ENCODE results near the gene DOCK10. TPM values are rescaled to one million over a fixed set of nuclear protein-coding genes. Genes with fewer than 3 reads are reported as not detected.
A peak's percentile ranks its signal among the peaks of the same experiment; 100 is the strongest.

DOCK10 gene
- total RNA-seq, 2 experiments from 2014 or later, result 123 to 137 TPM

- no peaks in the 10 kb centered on the region for H3K4me1 Mint-ChIP-seq (ENCODE audit: low read depth)
- DNase-seq, result no peak
- H3K36me3 Mint-ChIP-seq (ENCODE audit: low read depth), result peaks cover 32% of the 10 kb centered on the region
- H3K4me3 Mint-ChIP-seq, result no peak overlapping the region
- CTCF ChIA-PET, result interaction anchor here (1.1 kb wide), 1 partner anchor 21 kb away, joined by 3 read pairs; no protein-coding TSS in a partner anchor
- intact Hi-C loops (cut with micrococcal nuclease), result no loop called here
- peak overlapping the region; percentile 36 for H3K27ac Mint-ChIP-seq
- H3K9me3 Mint-ChIP-seq, result no peaks in the 10 kb centered on the region
- H3K27me3 Mint-ChIP-seq (ENCODE audit: low read depth), result no peaks in the 10 kb centered on the region
Measured at GRCh38 chr2:224860786-224861185, 181.5 kb downstream of the DOCK10 start.

GRCh38 chr2:224851811-224852210, 190.5 kb downstream of the DOCK10 start:
- CTCF ChIA-PET, result interaction anchor here (0.6 kb wide), 1 partner anchor 71 kb away, joined by 3 read pairs; no protein-coding TSS in a partner anchor
- H3K4me1 Mint-ChIP-seq (ENCODE audit: low read depth), result peaks cover 13% of the 10 kb centered on the region
- no peak overlapping the region for H3K4me3 Mint-ChIP-seq
- DNase-seq, result no peak
- intact Hi-C loops (cut with micrococcal nuclease), result no loop called here
- H3K27ac Mint-ChIP-seq, result no peak overlapping the region
- no peaks in the 10 kb centered on the region for H3K9me3 Mint-ChIP-seq
- H3K27me3 Mint-ChIP-seq (ENCODE audit: low read depth), result no peaks in the 10 kb centered on the region
- H3K36me3 Mint-ChIP-seq (ENCODE audit: low read depth), result peaks cover 50% of the 10 kb centered on the region

- peaks cover 13% of the 10 kb centered on the region for H3K4me1 Mint-ChIP-seq (ENCODE audit: low read depth)
- no peak for DNase-seq
- H3K27ac Mint-ChIP-seq, result no peak overlapping the region
- peaks cover 59% of the 10 kb centered on the region for H3K36me3 Mint-ChIP-seq (ENCODE audit: low read depth)
- H3K27me3 Mint-ChIP-seq (ENCODE audit: low read depth), result no peaks in the 10 kb centered on the region
- H3K9me3 Mint-ChIP-seq, result no peaks in the 10 kb centered on the region
- no peak overlapping the region for H3K4me3 Mint-ChIP-seq
- CTCF ChIA-PET, result no interaction called here
- intact Hi-C loops (cut with micrococcal nuclease), result no loop called here
Measured at GRCh38 chr2:224850081-224850480, 192.2 kb downstream of the DOCK10 start.

GRCh38 chr2:224849264-224849663, 193.0 kb downstream of the DOCK10 start:
- CTCF ChIA-PET, result interaction anchor here (1.0 kb wide), 1 partner anchor 46 kb away, joined by 3 read pairs; no protein-coding TSS in a partner anchor
- Mint-ChIP-seq H3K27ac (no peak overlapping the region), H3K9me3 (no peaks in the 10 kb centered on the region), H3K27me3 (ENCODE audit: low read depth) (no peaks in the 10 kb centered on the region), H3K4me1 (ENCODE audit: low read depth) (peaks cover 18% of the 10 kb centered on the region), H3K36me3 (ENCODE audit: low read depth) (peaks cover 63% of the 10 kb centered on the region), H3K4me3 (no peak overlapping the region)
- intact Hi-C loops (cut with micrococcal nuclease), result no loop called here
- no peak for DNase-seq

- no peaks in the 10 kb centered on the region for H3K27me3 Mint-ChIP-seq (ENCODE audit: low read depth)
- CTCF ChIA-PET, result interaction anchor here (0.9 kb wide), 1 partner anchor 154 kb away, joined by 3 read pairs; no protein-coding TSS in a partner anchor
- H3K36me3 Mint-ChIP-seq (ENCODE audit: low read depth), result peaks cover 66% of the 10 kb centered on the region
- intact Hi-C loops (cut with micrococcal nuclease), result no loop called here
- H3K27ac Mint-ChIP-seq, result no peak overlapping the region
- DNase-seq, result no peak
- H3K4me1 Mint-ChIP-seq (ENCODE audit: low read depth), result peaks cover 18% of the 10 kb centered on the region
- H3K9me3 Mint-ChIP-seq, result no peaks in the 10 kb centered on the region
- H3K4me3 Mint-ChIP-seq, result no peak overlapping the region
Measured at GRCh38 chr2:224847961-224848850, 194.1 kb downstream of the DOCK10 start.

GRCh38 chr2:224847381-224847780, 194.9 kb downstream of the DOCK10 start:
- CTCF ChIA-PET, result no interaction called here
- Mint-ChIP-seq H3K36me3 (ENCODE audit: low read depth) (peaks cover 73% of the 10 kb centered on the region), H3K9me3 (no peaks in the 10 kb centered on the region), H3K4me3 (no peak overlapping the region), H3K4me1 (ENCODE audit: low read depth) (peaks cover 18% of the 10 kb centered on the region), H3K27me3 (ENCODE audit: low read depth) (no peaks in the 10 kb centered on the region), H3K27ac (peak overlapping the region; percentile 7)
- intact Hi-C loops (cut with micrococcal nuclease), result no loop called here
- DNase-seq, result no peak

GRCh38 chr2:224846686-224847085, 195.6 kb downstream of the DOCK10 start:
- CTCF ChIA-PET, result interaction anchor here (0.6 kb wide), 1 partner anchor 511 kb away, joined by 3 read pairs; no protein-coding TSS in a partner anchor
- no peak for DNase-seq
- intact Hi-C loops (cut with micrococcal nuclease), result no loop called here
- peaks cover under 1% of the 10 kb centered on the region for H3K9me3 Mint-ChIP-seq
- H3K36me3 Mint-ChIP-seq (ENCODE audit: low read depth), result peaks cover 73% of the 10 kb centered on the region
- H3K27me3 Mint-ChIP-seq (ENCODE audit: low read depth), result no peaks in the 10 kb centered on the region
- H3K4me1 Mint-ChIP-seq (ENCODE audit: low read depth), result peaks cover 18% of the 10 kb centered on the region
- H3K4me3 Mint-ChIP-seq, result no peak overlapping the region
- no peak overlapping the region for H3K27ac Mint-ChIP-seq

GRCh38 chr2:224846161-224846560, 196.1 kb downstream of the DOCK10 start:
- no peaks in the 10 kb centered on the region for H3K27me3 Mint-ChIP-seq (ENCODE audit: low read depth)
- no peak overlapping the region for H3K27ac Mint-ChIP-seq
- H3K4me3 Mint-ChIP-seq, result no peak overlapping the region
- peaks cover 18% of the 10 kb centered on the region for H3K4me1 Mint-ChIP-seq (ENCODE audit: low read depth)
- H3K36me3 Mint-ChIP-seq (ENCODE audit: low read depth), result peaks cover 74% of the 10 kb centered on the region
- CTCF ChIA-PET, result interaction anchor here (0.6 kb wide), 1 partner anchor 511 kb away, joined by 3 read pairs; no protein-coding TSS in a partner anchor
- DNase-seq, result no peak
- intact Hi-C loops (cut with micrococcal nuclease), result no loop called here
- peaks cover 2% of the 10 kb centered on the region for H3K9me3 Mint-ChIP-seq

GRCh38 chr2:224843141-224843540, 199.1 kb downstream of the DOCK10 start:
- peaks cover 75% of the 10 kb centered on the region for H3K36me3 Mint-ChIP-seq (ENCODE audit: low read depth)
- intact Hi-C loops (cut with micrococcal nuclease), result no loop called here
- H3K9me3 Mint-ChIP-seq, result peaks cover 4% of the 10 kb centered on the region
- H3K4me3 Mint-ChIP-seq, result no peak overlapping the region
- H3K27me3 Mint-ChIP-seq (ENCODE audit: low read depth), result no peaks in the 10 kb centered on the region
- peaks cover 4% of the 10 kb centered on the region for H3K4me1 Mint-ChIP-seq (ENCODE audit: low read depth)
- CTCF ChIA-PET, result interaction anchor here (1.1 kb wide), 1 partner anchor 159 kb away, joined by 7 read pairs; no protein-coding TSS in a partner anchor
- H3K27ac Mint-ChIP-seq, result peak overlapping the region; percentile 60
- no peak for DNase-seq

GRCh38 chr2:224841910-224842309, 200.4 kb downstream of the DOCK10 start:
- intact Hi-C loops (cut with micrococcal nuclease), result no loop called here
- DNase-seq, result no peak
- Mint-ChIP-seq H3K4me3 (no peak overlapping the region), H3K27me3 (ENCODE audit: low read depth) (no peaks in the 10 kb centered on the region), H3K4me1 (ENCODE audit: low read depth) (peaks cover 7% of the 10 kb centered on the region), H3K36me3 (ENCODE audit: low read depth) (peaks cover 71% of the 10 kb centered on the region), H3K9me3 (peaks cover 4% of the 10 kb centered on the region), H3K27ac (no peak overlapping the region)
- CTCF ChIA-PET, result interaction anchor here (1.1 kb wide), 1 partner anchor 160 kb away, joined by 7 read pairs; no protein-coding TSS in a partner anchor

- Mint-ChIP-seq H3K36me3 (ENCODE audit: low read depth) (peaks cover 59% of the 10 kb centered on the region), H3K27me3 (ENCODE audit: low read depth) (no peaks in the 10 kb centered on the region), H3K4me3 (no peak overlapping the region), H3K4me1 (ENCODE audit: low read depth) (peaks cover 3% of the 10 kb centered on the region), H3K27ac (no peak overlapping the region), H3K9me3 (peaks cover 4% of the 10 kb centered on the region)
- CTCF ChIA-PET, result no interaction called here
- intact Hi-C loops (cut with micrococcal nuclease), result no loop called here
- DNase-seq, result no peak
Measured at GRCh38 chr2:224838335-224838734, 203.9 kb downstream of the DOCK10 start.

GRCh38 chr2:224837558-224837957, 204.7 kb downstream of the DOCK10 start:
- intact Hi-C loops (cut with micrococcal nuclease), result no loop called here
- peaks cover 57% of the 10 kb centered on the region for H3K36me3 Mint-ChIP-seq (ENCODE audit: low read depth)
- CTCF ChIA-PET, result no interaction called here
- peak; percentile 14 for DNase-seq
- H3K4me3 Mint-ChIP-seq, result no peak overlapping the region
- H3K27ac Mint-ChIP-seq, result peak overlapping the region; percentile 32
- peaks cover 4% of the 10 kb centered on the region for H3K9me3 Mint-ChIP-seq
- no peaks in the 10 kb centered on the region for H3K27me3 Mint-ChIP-seq (ENCODE audit: low read depth)
- H3K4me1 Mint-ChIP-seq (ENCODE audit: low read depth), result peaks cover 3% of the 10 kb centered on the region

All from activated naive CD4-positive, alpha-beta T cell treated with anti-CD3 and anti-CD28 coated beads for 36 hours (primary cell).